Transverse colon (tissue), 4 donors: Measurements from ENCODE around the gene BCL2L13. TPM values are rescaled to one million over a fixed set of nuclear protein-coding genes. Genes with fewer than 3 reads are reported as not detected.
"Not testable (repeated sequence)": the region's sequence is repeated elsewhere in the genome, so short reads cannot be mapped to it uniquely, and the experiment has no call there.

Experiments used
- DNase-seq: peaks from one replicate; pipeline ENCODE4 v3.0.0-alpha.2; 2019
- H3K27ac ChIP-seq, 4 donors: fragments of 200-600 bp; sonication (generic); 2 replicates each; pipeline ENCODE4 v1.5.1; 2016 to 2018; ENCODE audit warnings: inconsistent platforms in 4 of 4
- H3K27me3 ChIP-seq: fragments of 200-600 bp; sonication (generic); 2 replicates; pipeline ENCODE4 v1.5.1; 2017; ENCODE audit warnings: inconsistent platforms
- H3K36me3 ChIP-seq, 4 donors: fragments of 200-600 bp; sonication (generic); 2 replicates each; pipeline ENCODE4 v1.5.1; 2017 to 2019; ENCODE audit warnings: inconsistent platforms in 4 of 4
- H3K4me1 ChIP-seq, 4 donors: fragments of 200-600 bp; sonication (generic); 2 replicates each; pipeline ENCODE4 v1.5.1; 2017 to 2020; ENCODE audit warnings: inconsistent platforms in 4 of 4
- H3K4me3 ChIP-seq, 4 donors: fragments of 200-600 bp; sonication (generic); 1 replicate in 1 of 4; 2 replicates in 3 of 4; pipeline versions ENCODE4 v1.5.1 to v1.6.1; 2017 to 2019; ENCODE audit warnings: inconsistent platforms in 4 of 4
- H3K9me3 ChIP-seq, 2 donors: fragments of 200-600 bp; sonication (generic); 2 replicates each; pipeline ENCODE4 v1.5.1; 2017 to 2019; ENCODE audit warnings: inconsistent platforms in 2 of 2
- CTCF ChIP-seq, 5 experiments: fragments of 200-600 bp in 3 of 5; fragments of 450-650 bp in 2 of 5; sonication (generic) in 3 of 5; IDR thresholded peaks; 1 replicate in 2 of 5; 2 replicates in 3 of 5; pipeline ENCODE4 v1.5.1; 2016 to 2017; ENCODE audit warnings: antibody characterized with exemption in 5 of 5, inconsistent platforms in 3 of 5, mild to moderate bottlenecking in 2 of 5, moderate library complexity in 1 of 5
- EP300 ChIP-seq: sonication (generic); formaldehyde crosslinking; IDR thresholded peaks from one replicate; pipeline ENCODE4 v1.6.1; 2017; ENCODE audit warnings: antibody characterized with exemption, low read depth
- POLR2A ChIP-seq: fragments of 450-650 bp; IDR thresholded peaks from one replicate; pipeline ENCODE4 v1.6.1; 2016; ENCODE audit warnings: antibody characterized with exemption, mild to moderate bottlenecking, moderate library complexity
- POLR2AphosphoS5 ChIP-seq, 3 donors: sonication (generic); formaldehyde crosslinking; IDR thresholded peaks; one replicate each; pipeline ENCODE4 v1.6.1; 2016; ENCODE audit warnings: antibody characterized with exemption in 3 of 3
- WGBS, 2 donors: methylation state at CpG; one replicate each; pipeline ENCODE4 v1.1.5; 2018; ENCODE audit warnings: low coverage in 1 of 2; 5-methylcytosine and 5-hydroxymethylcytosine counted together
- in situ Hi-C, 4 donors: fragments of 200-750 bp; cut with MboI; loops; one replicate each; pipeline versions ENCODE4 v1.15.0 to v1.15.1; 2017; ENCODE audit warnings: low sequenced_read_pairs in 3 of 4, low pct_ligation_motif_present in 1 of 4, low pct_unique_long_range_greater_than_20kb in 1 of 4
- intact Hi-C: fragments of 100-400 bp; cut with DNase I; formaldehyde crosslinking; loops from one replicate; pipeline ENCODE4 v1.15.1; 2023; ENCODE audit warnings: low total_unique reads
- total RNA-seq, 4 donors: library from RNA; depleted of rRNA; stranded (reverse); fragments of >200 nt; gene quantifications; one replicate each; pipeline ENCODE4 v1.1.0, GENCODE V29; 2016

BCL2L13 gene
- total RNA-seq, 4 donors from 2014 or later, result 44.0 to 115 (median 59.6) TPM

GRCh38 chr22:17665854-17666253, 27.3 kb downstream of the BCL2L13 start:
- Histone ChIP-seq H3K27me3 (no peaks in the 10 kb centered on the region), H3K4me3 (no peak overlapping the region), H3K36me3 (peaks cover 0 to 39% (median 7%) of the 10 kb centered on the region in 4 donors), H3K4me1 (peaks cover 0 to 4% (median 0%) of the 10 kb centered on the region in 4 donors), H3K27ac (no peak overlapping the region), H3K9me3 (no peaks in the 10 kb centered on the region)
- DNase-seq, result no peak
- TF ChIP-seq POLR2AphosphoS5 (IDR thresholded peaks at IDR 0.05), result no peak
- 75% methylated on average over 3 of the region's 3 CpGs for WGBS, 2 donors
- intact Hi-C loops, result no loop called here
- in situ Hi-C loops, result no loop called here

DNA sequence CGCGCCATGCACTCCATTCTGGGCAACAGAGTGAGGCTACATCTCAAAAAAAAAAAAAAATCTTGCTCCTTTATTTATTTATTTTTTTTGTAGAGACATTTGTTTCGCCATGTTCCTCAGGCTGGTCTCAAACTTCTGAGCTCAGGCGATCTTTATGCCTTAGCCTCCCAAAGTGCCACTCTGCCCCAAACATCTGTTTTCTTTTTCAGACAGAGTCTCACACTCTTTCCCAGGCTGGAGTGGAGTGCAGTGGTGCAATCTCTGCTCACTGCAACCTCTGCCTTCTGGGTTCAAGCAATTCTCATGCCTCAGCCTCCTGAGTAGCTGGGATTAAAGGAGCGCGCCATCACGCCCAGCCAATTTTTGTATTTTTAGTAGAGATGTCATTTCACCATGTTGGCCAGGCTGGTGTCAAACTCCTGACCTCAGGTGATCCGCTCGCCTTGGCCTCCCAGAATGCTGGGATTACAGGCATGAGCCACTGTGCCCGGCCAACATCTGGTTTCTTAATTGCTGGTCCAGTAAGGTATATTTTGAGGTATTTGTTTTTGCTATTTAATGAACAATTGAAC, 33.0 kb downstream of the BCL2L13 start:
- H3K27me3 ChIP-seq, H3K4me3 ChIP-seq, intact Hi-C loops, H3K9me3 ChIP-seq, H3K27ac ChIP-seq, in situ Hi-C loops, H3K36me3 ChIP-seq, DNase-seq: not testable (repeated sequence)
- peaks cover 0 to 17% (median 7%) of the 10 kb centered on the region in 4 donors for H3K4me1 ChIP-seq
- WGBS, 2 donors, result 98 to 100% methylated on average over 2 to 10 of the region's 10 CpGs

- intact Hi-C loops, result no loop called here
- DNase-seq, result no peak
- Histone ChIP-seq H3K4me3 (no peak overlapping the region), H3K9me3 (no peaks in the 10 kb centered on the region), H3K4me1 (peaks cover 0 to 17% (median 7%) of the 10 kb centered on the region in 4 donors), H3K27ac (peak overlapping the region in 1 of 4 donors; percentile 1), H3K36me3 (no peaks in the 10 kb centered on the region), H3K27me3 (no peaks in the 10 kb centered on the region)
- in situ Hi-C loops, result no loop called here
- TF ChIP-seq EP300 (no peak), POLR2AphosphoS5 (IDR thresholded peaks at IDR 0.05) (no peak)
- WGBS, 2 donors, result 66 to 71% methylated on average over 2 of the region's 2 CpGs
Observed at GRCh38 chr22:17672417-17672991, 33.9 kb downstream of the BCL2L13 start.

- 97 to 100% methylated on average over 7 of the region's 7 CpGs for WGBS, 2 donors
- Histone ChIP-seq H3K36me3 (no peaks in the 10 kb centered on the region), H3K9me3 (no peaks in the 10 kb centered on the region), H3K4me3 (no peak overlapping the region), H3K27ac (no peak overlapping the region), H3K4me1 (peaks cover 0 to 17% (median 7%) of the 10 kb centered on the region in 4 donors), H3K27me3 (no peaks in the 10 kb centered on the region)
- TF ChIP-seq POLR2A, result no peak
- no peak for TF ChIP-seq POLR2AphosphoS5 (IDR thresholded peaks at IDR 0.05)
- TF ChIP-seq EP300, result no peak
- no peak for TF ChIP-seq CTCF (IDR thresholded peaks at IDR 0.05)
- intact Hi-C loops, result no loop called here
- in situ Hi-C loops, result no loop called here
- DNase-seq, result no peak
Observed at GRCh38 chr22:17674152-17674551, 35.6 kb downstream of the BCL2L13 start.

- TF ChIP-seq POLR2AphosphoS5 (IDR thresholded peaks at IDR 0.05) (no peak), CTCF (IDR thresholded peaks at IDR 0.05) (no peak), EP300 (no peak), POLR2A (no peak)
Observed at GRCh38 chr22:17675584-17675983, 37.0 kb downstream of the BCL2L13 start.

More at GRCh38 chr22:17675584-17675983, 37.0 kb downstream of the BCL2L13 start:
- Histone ChIP-seq H3K4me3 (no peak overlapping the region), H3K27ac (no peak overlapping the region), H3K9me3 (no peaks in the 10 kb centered on the region), H3K27me3 (no peaks in the 10 kb centered on the region), H3K4me1 (peaks cover 0 to 17% (median 7%) of the 10 kb centered on the region in 4 donors), H3K36me3 (no peaks in the 10 kb centered on the region)
- intact Hi-C loops, result no loop called here
- DNase-seq, result no peak
- in situ Hi-C loops, result no loop called here
- 33 to 80% methylated on average over 1 of the region's 1 CpG for WGBS, 2 donors
